ENCODE data around the gene PTPRD. TPM values are rescaled to one million over a fixed set of nuclear protein-coding genes. Genes with fewer than 3 reads are reported as not detected.
"Not testable (repeated sequence)": the region's sequence is repeated elsewhere in the genome, so short reads cannot be mapped to it uniquely, and the experiment has no call there.

Gene PTPRD
- total RNA-seq, 1 experiment from 2014 or later = 0.84 TPM

DNA sequence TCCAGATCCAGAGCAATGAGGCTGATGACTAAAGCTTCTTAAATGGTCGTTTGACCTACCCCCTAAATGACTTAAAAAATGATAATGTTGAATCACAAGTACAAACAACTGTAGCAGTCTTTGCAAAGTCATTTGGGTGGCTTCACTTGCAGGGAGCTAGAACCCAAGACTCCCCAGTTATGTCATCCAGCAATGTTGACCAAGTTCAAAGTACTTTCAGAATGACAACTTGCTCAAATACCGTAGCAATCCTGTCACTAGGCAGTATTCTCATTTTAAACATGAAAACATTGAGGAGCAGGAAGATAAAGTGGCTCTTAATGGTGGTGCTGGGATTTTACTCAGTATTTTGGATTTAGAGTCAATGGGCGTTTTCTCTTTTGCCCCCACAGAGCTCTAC is 1596.2 kb downstream of the PTPRD start:
- DNase-seq (ENCODE audit: low read depth) = no peak

DNA sequence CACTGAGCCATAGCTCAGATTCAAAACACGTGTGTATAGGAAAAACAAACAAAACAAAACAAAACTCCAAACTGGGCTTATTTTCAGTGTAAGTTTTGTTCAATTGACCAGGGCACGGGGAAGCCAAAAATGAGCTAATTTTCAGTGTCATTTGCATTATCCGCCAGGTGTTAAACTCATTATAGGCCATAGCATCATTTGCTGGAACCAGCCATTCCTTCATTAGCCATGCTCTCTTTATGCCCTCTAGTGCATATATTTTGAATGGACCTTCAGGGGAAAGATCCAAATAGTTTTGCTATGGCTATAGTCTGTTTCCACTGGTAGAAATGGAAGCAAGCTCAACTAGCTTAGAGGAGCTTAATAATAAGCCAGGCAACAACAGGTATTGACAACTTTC is 1608.0 kb downstream of the PTPRD start:
- DNase-seq (ENCODE audit: low read depth) = no peak

GRCh38 chr9:9002826-9003583 is 1609.8 kb downstream of the PTPRD start:
- no peak for DNase-seq (ENCODE audit: low read depth)

- DNase-seq (ENCODE audit: low read depth) = no peak
Measured at GRCh38 chr9:8980496-8981013, 1632.2 kb downstream of the PTPRD start.

DNA sequence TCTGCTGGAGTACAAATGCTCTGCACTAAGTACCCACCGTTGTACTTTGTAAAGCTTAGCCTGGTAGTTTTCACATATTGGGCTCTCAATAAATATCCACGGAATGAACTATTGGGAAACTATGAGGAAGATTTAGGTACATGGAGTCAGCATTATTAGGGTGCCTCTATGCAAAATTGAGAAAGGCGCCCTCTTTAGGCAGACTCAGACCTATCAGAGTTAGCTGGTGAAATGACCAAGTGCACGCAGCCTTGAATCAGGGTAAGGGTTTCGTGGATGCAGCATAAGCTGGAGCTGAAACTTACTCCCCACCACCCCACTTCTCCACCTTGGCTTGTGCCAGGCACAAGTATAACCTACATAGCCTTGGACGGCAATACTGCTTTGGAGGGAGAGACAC is 1634.5 kb downstream of the PTPRD start:
- DNase-seq (ENCODE audit: low read depth) = no peak

DNA sequence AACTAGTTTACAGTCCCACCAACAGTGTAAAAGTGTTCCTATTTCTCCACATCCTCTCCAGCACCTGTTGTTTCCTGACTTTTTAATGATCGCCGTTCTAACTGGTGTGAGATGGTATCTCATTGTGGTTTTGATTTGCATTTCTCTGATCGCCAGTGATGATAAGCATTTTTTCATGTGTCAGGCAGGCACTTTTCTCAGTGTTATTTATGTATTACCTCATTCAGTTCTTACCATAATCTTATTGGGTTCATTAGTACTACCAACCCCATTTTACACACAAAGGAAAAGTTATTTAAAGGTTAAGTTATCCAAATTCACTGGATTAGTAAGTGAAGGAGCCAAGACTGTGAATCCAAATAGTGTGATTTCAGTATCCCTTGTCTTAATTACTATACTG is 1644.5 kb downstream of the PTPRD start:
- not testable (repeated sequence) for DNase-seq (ENCODE audit: low read depth)

DNA sequence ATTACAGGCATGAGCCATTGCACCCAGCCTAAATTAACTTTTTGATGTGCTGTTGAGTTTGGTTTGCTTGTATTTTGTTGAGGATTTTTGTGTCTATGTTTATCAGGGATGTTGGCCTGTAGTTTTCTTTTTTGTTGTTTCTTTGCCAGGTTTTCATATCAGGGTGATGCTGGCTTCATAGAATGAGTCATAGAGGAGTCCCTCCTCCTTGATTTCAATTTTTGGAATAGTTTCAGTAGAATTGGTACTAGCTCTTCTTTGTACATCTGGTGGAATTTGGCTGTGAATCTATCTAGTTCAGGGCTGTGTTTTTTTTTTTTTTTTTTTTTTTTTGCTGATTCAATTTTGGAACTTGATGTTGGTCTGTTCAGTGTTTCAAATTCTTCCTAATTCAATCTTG is 1648.9 kb downstream of the PTPRD start:
- DNase-seq (ENCODE audit: low read depth) = no peak

- DNase-seq (ENCODE audit: low read depth) = no peak
Measured at GRCh38 chr9:8962084-8962483, 1650.7 kb downstream of the PTPRD start.

DNA sequence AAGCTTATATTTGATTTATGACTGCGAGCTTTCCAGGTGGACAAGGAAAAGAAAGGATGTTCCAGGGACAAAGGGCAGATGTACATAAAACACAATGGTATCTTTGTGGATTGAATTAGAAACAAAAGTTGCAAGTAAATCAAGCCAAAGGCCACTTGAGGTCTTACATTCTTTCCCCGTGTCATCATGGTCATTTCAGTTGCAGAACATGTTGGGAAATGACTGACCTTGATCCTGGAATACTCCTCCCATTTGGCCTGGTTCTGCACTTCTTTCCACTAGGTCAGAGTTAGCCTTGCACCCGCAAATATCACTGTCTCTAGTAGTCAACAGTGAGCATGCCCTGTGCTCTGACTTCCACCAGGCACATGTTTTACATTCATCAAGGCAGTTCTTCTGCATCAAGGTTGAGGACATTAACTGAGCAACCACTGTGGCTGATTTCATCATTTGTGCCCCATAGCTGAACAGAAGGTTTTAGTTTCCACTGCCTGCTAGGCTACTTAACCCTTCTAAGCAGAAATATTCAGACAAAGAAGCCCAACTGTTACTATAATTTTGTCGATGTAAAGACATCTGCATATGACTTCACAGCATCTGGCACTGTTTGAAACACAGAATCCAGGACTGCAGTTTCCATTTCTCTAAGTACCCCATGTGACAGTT is 1651.5 kb downstream of the PTPRD start:
- no peak for DNase-seq (ENCODE audit: low read depth)

- DNase-seq (ENCODE audit: low read depth) = no peak
Measured at GRCh38 chr9:8960254-8960653, 1652.5 kb downstream of the PTPRD start.

GRCh38 chr9:8958358-8958757 is 1654.4 kb downstream of the PTPRD start:
- no peak for DNase-seq (ENCODE audit: low read depth)

GRCh38 chr9:8955315-8955714 is 1657.5 kb downstream of the PTPRD start:
- no peak for DNase-seq (ENCODE audit: low read depth)

GRCh38 chr9:8946461-8946860 is 1666.3 kb downstream of the PTPRD start:
- DNase-seq (ENCODE audit: low read depth) = no peak

DNA sequence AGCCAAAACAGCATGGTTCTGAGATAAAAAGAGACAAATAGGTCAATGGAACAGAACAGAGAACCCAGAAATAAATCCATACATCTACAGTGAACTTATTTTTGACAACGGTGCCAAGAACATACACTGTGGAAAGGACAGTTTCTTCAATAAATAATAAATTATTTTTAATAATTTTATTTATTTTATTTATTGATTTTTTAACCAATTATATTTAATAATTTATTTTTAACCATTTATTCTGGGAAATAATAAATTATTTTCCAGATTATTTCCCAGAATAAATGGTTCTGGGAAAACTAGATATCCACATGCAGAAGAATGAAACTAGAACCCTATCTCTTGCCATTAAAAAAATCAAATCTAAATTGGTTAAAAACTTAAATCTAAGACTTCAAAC is 1669.4 kb downstream of the PTPRD start:
- DNase-seq (ENCODE audit: low read depth) = no peak

DNA sequence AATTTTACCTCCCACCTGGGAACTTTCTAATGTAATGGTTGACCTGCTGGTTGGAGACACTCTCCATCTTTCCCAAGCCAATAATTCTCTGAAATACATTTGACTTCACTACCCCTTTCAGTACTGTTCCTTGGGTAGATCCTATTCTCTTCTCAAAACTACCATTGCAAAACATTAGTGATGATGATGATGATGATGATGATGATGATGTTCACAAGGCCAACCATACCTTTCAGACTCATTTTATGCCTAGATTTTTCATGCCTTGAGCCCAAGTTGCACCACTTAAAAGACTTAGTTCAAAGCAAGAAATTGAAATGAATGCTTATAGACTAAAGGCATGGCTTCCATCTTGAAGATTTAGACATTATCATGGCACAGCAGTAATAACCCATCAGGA is 1672.2 kb downstream of the PTPRD start:
- DNase-seq (ENCODE audit: low read depth) = no peak

GRCh38 chr9:8926461-8926860 is 1686.3 kb downstream of the PTPRD start:
- DNase-seq (ENCODE audit: low read depth) = no peak

DNA sequence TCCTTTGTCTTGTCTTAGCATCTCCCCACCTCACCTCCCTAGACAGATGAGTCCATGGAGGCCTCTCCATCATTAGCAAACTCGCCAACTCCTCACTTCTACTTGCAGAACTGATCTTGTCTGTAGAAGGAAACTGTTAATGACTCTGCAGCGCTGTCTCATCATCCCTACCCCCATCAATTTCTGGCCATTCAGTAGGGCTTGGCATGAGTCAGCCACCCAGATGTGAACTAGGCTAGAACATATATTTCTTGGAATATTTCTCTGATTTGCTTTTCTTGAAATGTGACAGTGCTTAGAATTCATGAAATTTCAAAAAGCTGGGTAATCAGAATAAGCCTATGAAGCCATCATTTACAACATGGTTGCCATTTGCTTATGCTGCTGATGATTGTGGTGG is 1688.2 kb downstream of the PTPRD start:
- DNase-seq (ENCODE audit: low read depth) = peak; percentile 11

GRCh38 chr9:8920478-8921183 is 1692.2 kb downstream of the PTPRD start:
- DNase-seq (ENCODE audit: low read depth) = not testable (repeated sequence)

DNA sequence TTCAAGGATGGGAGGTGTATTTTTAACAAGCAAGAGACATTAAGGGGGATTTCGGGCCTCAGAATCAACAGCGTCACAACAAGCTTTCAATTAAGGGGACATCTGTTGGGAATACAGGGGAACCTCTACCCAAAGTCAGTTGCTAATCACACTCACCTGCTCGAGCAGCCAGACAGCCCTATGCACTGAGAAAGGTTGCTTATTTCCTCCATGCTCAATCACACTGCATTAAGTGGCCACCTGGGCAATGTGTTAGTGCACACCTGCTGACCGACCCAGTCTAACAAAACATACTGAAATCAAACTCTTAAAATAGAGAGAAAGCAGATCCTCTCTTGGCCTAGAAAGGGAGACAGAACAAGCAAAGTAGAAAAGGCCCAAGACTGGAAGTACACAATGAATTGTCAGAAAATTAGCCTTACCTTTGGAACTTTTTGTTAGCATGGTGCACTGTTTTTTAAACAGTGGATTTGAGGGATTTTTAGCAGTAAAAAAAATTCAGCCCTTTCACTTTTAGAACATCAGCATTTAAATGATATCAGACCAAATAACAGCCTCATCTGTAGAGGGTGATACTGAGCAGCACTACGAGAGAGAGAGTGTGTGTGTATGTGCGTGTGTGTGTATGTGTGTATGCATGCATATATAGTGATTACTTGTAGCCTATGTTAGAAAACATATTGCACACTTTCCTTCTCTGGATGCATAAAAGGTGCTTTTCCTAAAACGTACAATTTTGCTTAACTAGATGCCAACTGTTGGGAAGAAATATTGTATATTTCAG is 1694.7 kb downstream of the PTPRD start:
- no peak for DNase-seq (ENCODE audit: low read depth)

GRCh38 chr9:8916771-8917170 is 1696.0 kb downstream of the PTPRD start:
- DNase-seq (ENCODE audit: low read depth) = no peak

- no peak for DNase-seq (ENCODE audit: low read depth)
Measured at GRCh38 chr9:8907868-8908267, 1704.9 kb downstream of the PTPRD start.

GRCh38 chr9:8905731-8906130 is 1707.1 kb downstream of the PTPRD start:
- DNase-seq (ENCODE audit: low read depth) = no peak
